GM18951 (cell line): ENCODE results near the gene CASZ1.

Source experiments
- POLR2A ChIP-seq: IDR thresholded peaks from 4 replicates; pipeline ENCODE4 v1.6.1; 2011; ENCODE audit warnings: mild to moderate bottlenecking; ENCODE audit not compliant: insufficient read length, insufficient read depth; ENCODE audit errors: extremely low read depth
- in situ Hi-C: fragments of 300-500 bp; cut with MboI; formaldehyde crosslinking; loops from one replicate; pipeline ENCODE4 v1.12.0; 2022; ENCODE audit warnings: low sequenced_read_pairs, mixed read lengths, inconsistent platforms; ENCODE audit not compliant: unreplicated experiment

The CASZ1 gene

DNA sequence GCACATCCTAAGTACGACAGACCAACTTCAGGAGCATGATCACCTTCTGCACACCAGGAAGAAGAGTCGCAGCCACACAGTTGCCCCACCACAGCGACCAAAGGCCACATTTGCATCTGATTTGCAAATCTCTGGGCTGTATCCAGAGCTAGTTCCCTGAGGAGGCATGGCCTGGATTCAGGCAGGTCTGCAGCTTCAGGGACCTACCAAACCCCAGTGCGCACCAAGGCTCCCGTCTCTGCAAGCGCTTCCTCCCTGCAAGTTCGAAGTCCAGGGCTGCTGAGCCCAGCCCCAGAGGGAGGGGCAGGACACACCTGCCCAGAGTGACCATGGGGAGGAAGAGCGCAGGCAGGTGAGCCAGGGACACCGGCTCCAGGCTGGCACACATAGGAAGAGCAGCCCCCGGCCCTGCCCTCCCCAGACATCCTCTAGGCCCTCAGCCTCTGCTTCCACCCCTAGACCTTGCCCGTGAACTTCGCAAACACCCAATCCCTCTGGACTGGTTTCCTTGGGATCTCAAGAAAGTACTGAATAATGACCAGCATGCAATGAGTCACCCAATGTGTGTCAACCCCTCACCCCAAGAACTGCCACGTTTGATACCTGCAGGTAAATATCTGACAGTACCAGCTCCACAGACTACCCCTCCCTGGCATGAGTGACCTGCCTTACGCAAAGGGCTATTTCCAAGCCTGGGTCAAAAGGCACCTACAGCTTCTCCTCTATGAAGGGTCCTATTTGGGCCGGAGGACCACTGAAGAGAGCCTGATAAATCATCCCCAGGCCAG, 36.8 kb downstream of the CASZ1 start:
- in situ Hi-C loops, result no loop called here
- no peak for TF ChIP-seq POLR2A

DNA sequence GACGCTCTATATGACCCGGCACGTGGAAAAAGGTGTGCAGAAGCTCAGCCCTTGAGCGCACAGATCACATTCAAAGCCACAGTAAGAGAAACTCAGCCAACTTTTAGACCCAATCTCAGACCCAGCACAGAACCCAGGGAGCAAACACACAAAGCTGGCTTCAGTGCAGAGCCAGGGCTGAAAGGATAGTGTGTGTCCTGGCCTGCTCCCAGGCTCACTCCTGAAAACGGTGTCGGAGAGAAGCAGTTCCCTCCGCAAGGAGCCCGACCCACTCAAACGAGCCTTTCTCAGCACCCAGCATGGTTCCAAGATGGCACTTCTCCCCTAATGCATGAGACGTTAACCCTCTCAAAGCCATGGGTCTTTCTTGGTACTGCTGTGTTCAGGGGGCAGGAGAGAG, 39.6 kb downstream of the CASZ1 start:
- in situ Hi-C loops, result no loop called here

GRCh38 chr1:10755970-10756521, 40.4 kb downstream of the CASZ1 start:
- TF ChIP-seq POLR2A, result no peak
- in situ Hi-C loops, result no loop called here

More for the DNA sequence above, 39.6 kb downstream of the CASZ1 start:
- no peak for TF ChIP-seq POLR2A

DNA sequence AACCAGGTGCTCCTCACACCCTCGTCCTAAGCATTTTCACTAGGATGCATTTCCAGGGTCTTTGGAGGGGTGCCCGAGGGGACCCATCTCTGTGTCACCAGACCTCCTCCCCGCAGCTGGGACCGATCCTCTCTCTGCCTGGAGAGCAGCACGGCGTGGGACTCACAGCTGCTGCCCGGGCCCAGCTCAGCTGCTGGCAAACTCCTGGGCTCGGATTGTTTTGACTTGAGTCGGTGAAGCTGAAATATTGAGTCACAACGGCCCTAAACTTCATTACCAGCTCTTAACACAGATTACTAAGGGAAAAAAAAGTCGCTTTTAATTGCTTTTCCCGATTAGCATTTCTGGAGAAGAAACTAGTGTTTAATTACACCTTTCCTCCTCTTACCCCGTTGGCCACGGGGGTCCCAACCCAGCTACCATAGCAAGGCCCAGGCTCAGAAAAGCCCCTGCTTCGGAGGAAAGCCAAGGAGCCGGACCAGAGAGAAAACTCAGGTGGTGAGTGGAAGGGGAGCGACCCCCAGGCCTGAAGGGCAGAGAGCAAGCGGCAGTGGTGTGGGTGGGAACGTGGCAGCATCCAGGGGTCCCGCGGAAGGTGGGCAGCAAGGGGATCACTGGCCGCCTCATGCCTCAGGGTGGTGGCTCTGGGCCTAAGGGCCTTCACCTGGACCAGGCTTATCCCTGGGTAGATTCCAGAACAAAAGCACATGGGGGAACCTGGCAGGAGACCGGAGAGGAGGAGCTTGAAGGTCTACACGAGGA, 41.7 kb downstream of the CASZ1 start:
- TF ChIP-seq POLR2A, result no peak
- in situ Hi-C loops, result no loop called here

DNA sequence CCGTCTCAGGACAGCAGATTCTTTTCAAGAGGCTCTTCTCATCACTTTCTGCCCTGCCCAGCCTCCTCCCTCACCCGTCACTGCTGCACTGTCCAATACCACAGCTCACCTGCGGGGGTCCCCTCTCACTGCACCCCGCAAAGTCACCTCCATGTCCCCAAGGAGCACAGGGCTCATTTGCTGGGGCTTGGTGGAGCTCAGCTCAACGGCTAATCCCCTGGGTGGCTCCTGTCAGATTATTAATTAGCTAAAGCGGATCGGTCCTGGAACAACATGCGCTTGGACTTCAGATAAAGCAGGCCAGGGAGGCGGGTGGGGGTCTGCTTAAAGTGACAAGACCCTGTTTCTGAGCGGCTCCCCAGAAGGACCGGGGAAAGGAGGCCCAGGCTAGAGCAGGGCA, 43.1 kb downstream of the CASZ1 start:
- in situ Hi-C loops, result no loop called here
- no peak for TF ChIP-seq POLR2A

- no peak for TF ChIP-seq POLR2A
- in situ Hi-C loops, result no loop called here
Observed at GRCh38 chr1:10751561-10752085, 44.8 kb downstream of the CASZ1 start.

- no peak for TF ChIP-seq POLR2A
- in situ Hi-C loops, result no loop called here
Observed at GRCh38 chr1:10751160-10751559, 45.3 kb downstream of the CASZ1 start.

DNA sequence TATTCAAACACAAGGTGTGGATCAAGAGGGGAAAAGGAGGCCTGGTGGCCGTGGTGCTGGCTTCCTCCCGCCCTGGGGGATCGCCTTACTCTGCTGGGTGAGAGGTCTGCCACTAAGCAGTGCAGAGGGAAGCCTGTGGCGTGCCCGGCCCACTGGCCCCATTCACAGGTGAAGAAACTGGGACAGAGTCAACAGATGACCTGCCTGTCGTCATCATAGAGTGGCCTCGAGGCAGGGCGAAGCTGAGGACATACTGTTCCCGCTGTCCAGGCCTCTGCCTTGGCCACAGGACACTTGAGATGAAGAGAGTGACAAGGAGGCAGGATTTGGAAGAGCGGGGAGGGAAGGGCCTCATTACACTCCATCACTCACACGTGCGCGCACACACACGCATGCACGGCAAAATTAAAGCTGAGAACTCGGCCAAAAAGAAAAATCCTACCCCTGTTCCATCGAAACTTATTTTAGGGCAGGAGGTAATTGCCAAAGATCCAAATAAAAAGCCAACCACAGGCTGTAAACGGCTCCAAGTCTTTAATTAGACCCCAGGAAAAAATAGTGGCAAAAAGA, 50.5 kb downstream of the CASZ1 start:
- in situ Hi-C loops, result no loop called here
- no peak for TF ChIP-seq POLR2A

- no peak for TF ChIP-seq POLR2A
- in situ Hi-C loops, result no loop called here
Observed at GRCh38 chr1:10745383-10745782, 51.1 kb downstream of the CASZ1 start.

- in situ Hi-C loops, result no loop called here
- no peak for TF ChIP-seq POLR2A
Observed at GRCh38 chr1:10744654-10745238, 51.7 kb downstream of the CASZ1 start.

- in situ Hi-C loops, result no loop called here
- no peak for TF ChIP-seq POLR2A
Observed at GRCh38 chr1:10744029-10744428, 52.4 kb downstream of the CASZ1 start.

DNA sequence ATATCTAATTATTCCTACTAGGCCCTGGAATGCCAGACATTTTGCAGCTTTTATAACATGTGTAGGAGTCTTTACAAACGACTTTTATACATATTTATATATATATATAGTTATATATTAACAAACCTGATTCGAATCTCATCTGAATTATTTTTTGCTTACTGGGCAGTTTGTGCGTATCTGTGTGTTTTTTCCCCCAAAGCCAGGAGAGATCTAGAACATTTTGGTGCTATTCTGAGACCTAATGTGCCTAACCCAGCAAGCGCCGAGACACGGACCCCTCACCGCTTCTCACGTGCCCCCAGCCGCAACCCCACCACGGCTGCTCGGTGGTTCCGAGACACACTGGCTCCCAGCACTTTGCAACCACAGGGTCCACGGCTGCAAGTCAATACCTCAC, 54.8 kb downstream of the CASZ1 start:
- no peak for TF ChIP-seq POLR2A
- in situ Hi-C loops, result no loop called here

GRCh38 chr1:10740123-10740522, 56.3 kb downstream of the CASZ1 start:
- in situ Hi-C loops, result no loop called here
- TF ChIP-seq POLR2A, result no peak

- no peak for TF ChIP-seq POLR2A
- in situ Hi-C loops, result no loop called here
Observed at GRCh38 chr1:10739589-10739988, 56.9 kb downstream of the CASZ1 start.
